Measurements from ENCODE around the gene MRGPRD. TPM values are rescaled to one million over a fixed set of nuclear protein-coding genes. Genes with fewer than 3 reads are reported as not detected.
A peak's percentile ranks its signal among the peaks of the same experiment; 100 is the strongest.

Gene MRGPRD
- total and polyA plus RNA-seq, 2 of the 8 experiments (the other 6 are each of a cell fraction or from before 2014, with no cell fraction given) = not detected

DNA sequence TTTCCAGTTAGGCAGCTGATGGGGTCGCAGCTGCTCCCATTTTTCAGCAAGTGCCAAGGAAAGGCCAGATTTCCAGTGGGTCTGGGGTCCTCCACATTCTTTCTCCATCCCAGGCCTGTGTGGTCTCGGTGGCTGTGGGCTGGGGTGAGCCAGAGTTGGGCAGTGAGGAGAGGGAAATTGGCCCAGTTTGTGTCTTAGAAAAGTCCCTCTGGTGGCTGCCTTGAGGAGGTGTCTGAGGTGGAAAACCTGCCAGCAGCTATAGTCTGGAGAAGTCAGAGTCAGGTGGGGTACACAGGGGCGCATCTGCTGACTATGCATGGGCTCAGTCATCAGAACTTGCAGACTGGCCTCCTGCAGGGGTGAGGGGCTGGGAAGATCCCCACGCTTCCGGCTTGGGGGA lies 30.5 kb downstream of the MRGPRD start:
- Histone ChIP-seq H3K56ac (replicated peaks; ENCODE audit: insufficient read length, low read depth, low read length) (no peak overlapping the region), H3K4me2 (ENCODE audit: insufficient read depth in 1 of 2, low read depth in 2 of 2, low read length in 2 of 2) (peak overlapping the region; percentile 25 to 44; a peak in 2 of 4 replicates), H4K8ac (ENCODE audit: extremely low read depth, insufficient read depth, low read length) (no peak overlapping the region), H3K14ac (ENCODE audit: insufficient read length) (no peak overlapping the region), H3K27me3 (replicated peaks in 1 of 4; ENCODE audit: control insufficient read depth in 3 of 4, extremely low read depth in 1 of 4, insufficient read depth in 3 of 4, low read length in 3 of 4) (no peaks in the 10 kb centered on the region), H4K20me1 (replicated peaks in 1 of 2; ENCODE audit: control insufficient read depth in 1 of 2, insufficient read depth in 2 of 2, low read length in 2 of 2) (no peaks in the 10 kb centered on the region), H2BK5ac (ENCODE audit: low read depth, low read length) (no peak overlapping the region), H2AFZ (ENCODE audit: low read length) (no peak overlapping the region), H3K23me2 (ENCODE audit: low read depth, low read length) (no peaks in the 10 kb centered on the region), H3K79me1 (ENCODE audit: low read depth, low read length) (no peaks in the 10 kb centered on the region), H2BK20ac (ENCODE audit: low read length) (no peak overlapping the region), H3K4ac (replicated peaks; ENCODE audit: insufficient read length, low read depth, low read length) (no peak overlapping the region), H3K36me3 (ENCODE audit: control insufficient read depth in 2 of 4, insufficient read depth in 4 of 4, low read length in 3 of 4) (no peaks in the 10 kb centered on the region), H3K27ac (ENCODE audit: low read depth, low read length) (no peak overlapping the region), H2BK15ac (ENCODE audit: low read length) (no peak overlapping the region), H2BK12ac (ENCODE audit: low read depth, low read length) (no peak overlapping the region), H3K79me2 (ENCODE audit: control insufficient read depth in 1 of 2, insufficient read depth in 2 of 2, low read length in 2 of 2) (no peaks in the 10 kb centered on the region), H3K18ac (ENCODE audit: extremely low read depth, low read length) (no peak overlapping the region), H3K23ac (ENCODE audit: insufficient read length) (no peak overlapping the region), H3K4me1 (replicated peaks in 1 of 4; ENCODE audit: control insufficient read depth in 3 of 4, insufficient read depth in 4 of 4, low read length in 3 of 4) (peaks cover 0 to 10% (median 2%) of the 10 kb centered on the region in 4 experiments; a peak in 5 of 7 replicates), H4K5ac (ENCODE audit: insufficient read length, low read depth, low read length) (no peak overlapping the region), H3K9ac (replicated peaks in 1 of 4; ENCODE audit: extremely low read depth in 1 of 4, low read depth in 3 of 4, low read length in 3 of 4) (no peak overlapping the region), H3K4me3 (ENCODE audit: extremely low read depth in 1 of 4, insufficient read depth in 2 of 4, low read depth in 3 of 4, low read length in 4 of 4) (no peak overlapping the region), H2AK5ac (ENCODE audit: low read depth, low read length) (no peak overlapping the region), H4K91ac (replicated peaks; ENCODE audit: insufficient read length, low read length) (no peak overlapping the region), H2BK120ac (replicated peaks; ENCODE audit: low read depth, low read length) (no peak overlapping the region), H3K9me3 (ENCODE audit: insufficient read depth in 2 of 2, low read depth in 1 of 2, low read length in 1 of 2) (no peaks in the 10 kb centered on the region)
- DNase-seq (ENCODE audit: low read depth in 1 of 2, low spot score in 2 of 2) = no peak
- WGBS, 2 experiments (ENCODE audit: extremely low coverage in 1 of 2, insufficient coverage in 1 of 2, insufficient read length in 1 of 2, insufficient replicate concordance in 2 of 2, low coverage in 1 of 2, low lambda C conversion rate in 2 of 2, missing lambda C conversion rate in 1 of 2) = 52% methylated on average over 5 of the region's 5 CpGs; no CpG with 5 or more reads in 1 of the 2 experiments
- ChIA-PET POLR2A (ENCODE audit: partially characterized antibody) (interaction anchor here (1.1 kb wide), 1 partner anchor 9 kb away, joined by 3 read pairs; no protein-coding TSS in a partner anchor), CTCF (ENCODE audit: partially characterized antibody) (interaction anchor here (0.6 to 2.4 kb wide), 23 partner anchors 9 to 765 kb away, joined by 3 to 14 read pairs (median 4); no protein-coding TSS in a partner anchor)
- TF ChIP-seq, protein P1, sequence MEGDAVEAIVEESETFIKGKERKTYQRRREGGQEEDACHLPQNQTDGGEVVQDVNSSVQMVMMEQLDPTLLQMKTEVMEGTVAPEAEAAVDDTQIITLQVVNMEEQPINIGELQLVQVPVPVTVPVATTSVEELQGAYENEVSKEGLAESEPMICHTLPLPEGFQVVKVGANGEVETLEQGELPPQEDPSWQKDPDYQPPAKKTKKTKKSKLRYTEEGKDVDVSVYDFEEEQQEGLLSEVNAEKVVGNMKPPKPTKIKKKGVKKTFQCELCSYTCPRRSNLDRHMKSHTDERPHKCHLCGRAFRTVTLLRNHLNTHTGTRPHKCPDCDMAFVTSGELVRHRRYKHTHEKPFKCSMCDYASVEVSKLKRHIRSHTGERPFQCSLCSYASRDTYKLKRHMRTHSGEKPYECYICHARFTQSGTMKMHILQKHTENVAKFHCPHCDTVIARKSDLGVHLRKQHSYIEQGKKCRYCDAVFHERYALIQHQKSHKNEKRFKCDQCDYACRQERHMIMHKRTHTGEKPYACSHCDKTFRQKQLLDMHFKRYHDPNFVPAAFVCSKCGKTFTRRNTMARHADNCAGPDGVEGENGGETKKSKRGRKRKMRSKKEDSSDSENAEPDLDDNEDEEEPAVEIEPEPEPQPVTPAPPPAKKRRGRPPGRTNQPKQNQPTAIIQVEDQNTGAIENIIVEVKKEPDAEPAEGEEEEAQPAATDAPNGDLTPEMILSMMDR (IDR thresholded peaks at IDR 0.05; ENCODE audit: control extremely low read depth in 1 of 3, insufficient read depth in 1 of 3, low read depth in 1 of 3, low read length in 3 of 3) = peak; percentile 53 to 74 (median 64)
- TF ChIP-seq RAD21 (IDR thresholded peaks at IDR 0.05 in 1 of 2, conservative IDR thresholded peaks at IDR 0.05 in 1 of 2; ENCODE audit: low read depth in 2 of 2, low read length in 2 of 2) (peak; percentile 56 to 61; a peak in 3 of 4 replicates), ZNF274 (IDR thresholded peaks at IDR 0.05; ENCODE audit: borderline replicate concordance, extremely low read depth, low read length) (no peak), GABPA (IDR thresholded peaks at IDR 0.05; ENCODE audit: borderline replicate concordance, insufficient read depth, low read length) (peak; percentile 31; the same call in 1 of the 2 replicates)
- TF ChIP-seq, protein P2, sequence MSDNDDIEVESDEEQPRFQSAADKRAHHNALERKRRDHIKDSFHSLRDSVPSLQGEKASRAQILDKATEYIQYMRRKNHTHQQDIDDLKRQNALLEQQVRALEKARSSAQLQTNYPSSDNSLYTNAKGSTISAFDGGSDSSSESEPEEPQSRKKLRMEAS (IDR thresholded peaks at IDR 0.05) = 0 out of 2 replicates have a peak, but pooled peaks have one; percentile 18
- peak; percentile 58 for FAIRE-seq

Data from H1 (cell line).